HEK293 (cell line): ENCODE data around the gene KLHL35.

Source experiments
- CTCF ChIA-PET: fragments of 350-600 bp; formaldehyde crosslinking; extraction: SDS; loops from one replicate; lab custom pipeline; 2021; ENCODE audit warnings: antibody characterized with exemption; lab: Yijun Ruan, JAX
- POLR2A ChIA-PET: fragments of 300-600 bp; formaldehyde crosslinking; extraction: SDS; loops from one replicate; lab custom pipeline; 2020; ENCODE audit warnings: antibody characterized with exemption, inconsistent platforms; lab: Yijun Ruan, JAX
- H3K27ac ChIP-seq: fragments of 200-500 bp; sonication (Bioruptor generic); 2 replicates; pipeline ENCODE4 v1.5.1; 2014; ENCODE audit warnings: low read depth, low read length, control low read depth, inconsistent platforms; ENCODE audit errors: extremely low read depth
- H3K36me3 ChIP-seq, 2 experiments: fragments of 200-500 bp in 1 of 2; sonication (Bioruptor generic) in 1 of 2; 1 replicate in 1 of 2; 2 replicates in 1 of 2; pipeline ENCODE4 v1.5.1; 2014 to 2017; ENCODE audit warnings: inconsistent platforms in 2 of 2, low read length in 2 of 2; ENCODE audit not compliant: control insufficient read depth in 2 of 2, insufficient read depth in 1 of 2
- H3K4me1 ChIP-seq: fragments of 200-500 bp; sonication (Bioruptor generic); 2 replicates; pipeline ENCODE4 v1.5.1; 2014; ENCODE audit warnings: mild to moderate bottlenecking, low read length, inconsistent platforms; ENCODE audit not compliant: control insufficient read depth, insufficient read depth
- H3K4me3 ChIP-seq: 2 replicates; pipeline ENCODE4 v1.5.1; 2011; ENCODE audit warnings: low read depth, mild to moderate bottlenecking, control low read depth, low read length, moderate library complexity
- H3K9me3 ChIP-seq: fragments of 200-500 bp; sonication (Bioruptor generic); 2 replicates; pipeline ENCODE4 v1.5.1; 2014; ENCODE audit warnings: low read depth, low read length, inconsistent platforms; ENCODE audit not compliant: control insufficient read depth, insufficient read depth
- ATF2 ChIP-seq: fragments of 450-650 bp; formaldehyde crosslinking; IDR thresholded peaks from 2 replicates; pipeline ENCODE4 v1.5.1; 2016; ENCODE audit warnings: missing biosample characterization, missing genetic modification characterization, low read depth
- MZF1 ChIP-seq: fragments of 450-650 bp; formaldehyde crosslinking; IDR thresholded peaks from 2 replicates; pipeline ENCODE4 v1.5.1; 2017; ENCODE audit warnings: missing biosample characterization, missing genetic modification characterization, borderline replicate concordance
- PRDM1 ChIP-seq: fragments of 450-650 bp; formaldehyde crosslinking; IDR thresholded peaks from 2 replicates; pipeline ENCODE4; 2016; ENCODE audit warnings: missing biosample characterization, missing genetic modification characterization
- REPIN1 ChIP-seq: fragments of 450-650 bp; formaldehyde crosslinking; IDR thresholded peaks from 2 replicates; pipeline ENCODE4 v1.5.1; 2017; ENCODE audit warnings: missing biosample characterization, missing genetic modification characterization, low read depth
- REST ChIP-seq: fragments of 450-650 bp; formaldehyde crosslinking; IDR thresholded peaks from 2 replicates; pipeline ENCODE4 v1.5.1; 2016; ENCODE audit warnings: missing biosample characterization, missing genetic modification characterization
- SALL2 ChIP-seq: fragments of 450-650 bp; formaldehyde crosslinking; IDR thresholded peaks from 2 replicates; pipeline ENCODE4 v1.5.0; 2017; ENCODE audit warnings: missing biosample characterization, mild to moderate bottlenecking, missing genetic modification characterization, borderline replicate concordance
- SCRT2 ChIP-seq: fragments of 450-650 bp; formaldehyde crosslinking; IDR thresholded peaks from 2 replicates; pipeline ENCODE4 v1.5.1; 2016; ENCODE audit warnings: missing biosample characterization, missing genetic modification characterization
- TRIM28 ChIP-seq: IDR thresholded peaks from 2 replicates; pipeline ENCODE4 v1.6.1; 2011; ENCODE audit warnings: low read length, control low read depth, borderline replicate concordance
- TSHZ1 ChIP-seq: fragments of 450-650 bp; formaldehyde crosslinking; IDR thresholded peaks from 2 replicates; pipeline ENCODE4 v1.5.1; 2016; ENCODE audit warnings: missing biosample characterization, missing genetic modification characterization, borderline replicate concordance
- WT1 ChIP-seq: fragments of 450-650 bp; formaldehyde crosslinking; IDR thresholded peaks from 2 replicates; pipeline ENCODE4 v1.5.1; 2016; ENCODE audit warnings: missing biosample characterization, missing genetic modification characterization
- ZBTB17 ChIP-seq: fragments of 450-650 bp; formaldehyde crosslinking; IDR thresholded peaks from 2 replicates; pipeline ENCODE4 v1.5.1; 2016; ENCODE audit warnings: missing biosample characterization, missing genetic modification characterization
- ZEB2 ChIP-seq: fragments of 450-650 bp; formaldehyde crosslinking; IDR thresholded peaks from 2 replicates; pipeline ENCODE4 v1.5.1; 2016; ENCODE audit warnings: missing biosample characterization, missing genetic modification characterization
- ZNF23 ChIP-seq: fragments of 450-650 bp; formaldehyde crosslinking; IDR thresholded peaks from 2 replicates; pipeline ENCODE4 v1.5.1; 2016; ENCODE audit warnings: missing biosample characterization, missing genetic modification characterization, borderline replicate concordance
- ZNF311 ChIP-seq: fragments of 450-650 bp; formaldehyde crosslinking; IDR thresholded peaks from 2 replicates; pipeline ENCODE4 v1.5.1; 2017; ENCODE audit warnings: missing biosample characterization, missing genetic modification characterization, borderline replicate concordance
- ZNF335 ChIP-seq: fragments of 450-650 bp; formaldehyde crosslinking; conservative IDR thresholded peaks from 2 replicates; pipeline ENCODE4 v1.5.1; 2016; ENCODE audit warnings: missing biosample characterization, missing genetic modification characterization
- ZNF423 ChIP-seq: fragments of 450-650 bp; formaldehyde crosslinking; IDR thresholded peaks from 2 replicates; pipeline ENCODE4 v1.5.1; 2016; ENCODE audit warnings: missing biosample characterization, missing genetic modification characterization
- ZNF501 ChIP-seq: fragments of 450-650 bp; formaldehyde crosslinking; IDR thresholded peaks from 2 replicates; pipeline ENCODE4 v1.5.1; 2016; ENCODE audit warnings: missing biosample characterization, missing genetic modification characterization
- ZNF529 ChIP-seq: fragments of 450-650 bp; formaldehyde crosslinking; IDR thresholded peaks from 2 replicates; pipeline ENCODE4 v1.5.1; 2017; ENCODE audit warnings: missing genetic modification characterization, missing biosample characterization; ENCODE audit not compliant: insufficient replicate concordance
- ZNF629 ChIP-seq: fragments of 450-650 bp; formaldehyde crosslinking; IDR thresholded peaks from 2 replicates; pipeline ENCODE4 v1.5.1; 2017; ENCODE audit warnings: missing biosample characterization, missing genetic modification characterization
- TF ChIP-seq, protein P1 (sequence below): fragments of 450-650 bp; formaldehyde crosslinking; IDR thresholded peaks from 2 replicates; pipeline ENCODE4 v1.5.1; 2017; ENCODE audit warnings: missing biosample characterization, missing genetic modification characterization
- TF ChIP-seq, protein P2 (sequence below): fragments of 450-650 bp; formaldehyde crosslinking; IDR thresholded peaks from 2 replicates; pipeline ENCODE4 v1.5.1; 2017; ENCODE audit warnings: missing biosample characterization, missing genetic modification characterization

Gene KLHL35

DNA sequence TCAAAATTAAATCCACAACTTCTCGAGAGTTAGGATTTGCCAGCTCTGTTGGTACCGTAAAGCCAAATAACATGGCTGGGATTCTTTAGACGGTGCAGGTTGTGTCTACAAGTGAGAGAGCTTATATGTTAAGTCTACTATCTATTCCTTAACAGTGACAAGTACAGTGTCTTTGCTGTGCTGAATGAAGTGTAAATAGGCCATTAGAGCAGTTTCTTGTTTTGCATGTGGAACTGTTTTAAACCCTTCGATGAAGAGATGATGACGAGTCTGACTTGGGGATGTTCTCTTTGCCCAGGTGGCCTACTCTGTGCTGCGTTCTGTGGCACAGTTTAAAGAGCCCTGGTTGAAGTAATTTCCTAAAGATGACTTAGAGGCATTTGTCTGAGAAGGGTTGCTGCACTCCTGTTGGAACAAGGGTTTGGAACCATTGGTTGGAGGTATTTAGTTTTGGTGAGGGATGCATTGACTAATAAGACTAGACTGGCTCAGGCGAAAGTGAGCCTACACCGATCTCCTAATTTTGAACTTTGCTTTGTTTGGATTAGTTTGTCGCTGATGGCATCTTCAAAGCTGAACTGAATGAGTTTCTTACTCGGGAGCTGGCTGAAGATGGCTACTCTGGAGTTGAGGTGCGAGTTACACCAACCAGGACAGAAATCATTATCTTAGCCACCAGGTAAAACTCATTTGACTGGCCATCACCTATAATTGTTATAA is 32.7 kb downstream of the KLHL35 start:
- Histone ChIP-seq H3K27ac (peak overlapping the region; percentile 99), H3K36me3 (peaks cover 10 to 57% of the 10 kb centered on the region in 2 experiments), H3K4me3 (peak overlapping the region; percentile 94), H3K4me1 (peaks cover 4% of the 10 kb centered on the region), H3K9me3 (no peaks in the 10 kb centered on the region)
- ChIA-PET CTCF (interaction anchor here (0.6 to 2.1 kb wide), 7 partner anchors 8 to 983 kb away, joined by 3 to 5 read pairs (median 3); no protein-coding TSS in a partner anchor), POLR2A (interaction anchor here (1.7 to 2.0 kb wide), 2 partner anchors 9 to 132 kb away, joined by 6 to 7 read pairs; no protein-coding TSS in a partner anchor)
- TF ChIP-seq SALL2 (tag by site-specific recombination) (no peak), ZNF423 (tag by site-specific recombination) (no peak), SCRT2 (tag by site-specific recombination) (no peak), WT1 (tag by site-specific recombination) (no peak), TRIM28 (no peak), ZNF311 (tag by site-specific recombination) (no peak), ZNF23 (tag by site-specific recombination) (no peak), ZBTB17 (peak; percentile 47), TSHZ1 (tag by site-specific recombination) (no peak), ZNF629 (no peak), REPIN1 (tag by site-specific recombination) (no peak), ZNF501 (tag by site-specific recombination) (no peak), MZF1 (no peak), ZNF529 (tag by site-specific recombination) (no peak), ZNF335 (tag by site-specific recombination) (0 out of 2 replicates have a peak, but pooled peaks have one; percentile 14), ATF2 (no peak)
- TF ChIP-seq, protein P1, sequence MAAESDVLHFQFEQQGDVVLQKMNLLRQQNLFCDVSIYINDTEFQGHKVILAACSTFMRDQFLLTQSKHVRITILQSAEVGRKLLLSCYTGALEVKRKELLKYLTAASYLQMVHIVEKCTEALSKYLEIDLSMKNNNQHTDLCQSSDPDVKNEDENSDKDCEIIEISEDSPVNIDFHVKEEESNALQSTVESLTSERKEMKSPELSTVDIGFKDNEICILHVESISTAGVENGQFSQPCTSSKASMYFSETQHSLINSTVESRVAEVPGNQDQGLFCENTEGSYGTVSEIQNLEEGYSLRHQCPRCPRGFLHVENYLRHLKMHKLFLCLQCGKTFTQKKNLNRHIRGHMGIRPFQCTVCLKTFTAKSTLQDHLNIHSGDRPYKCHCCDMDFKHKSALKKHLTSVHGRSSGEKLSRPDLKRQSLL (tag by site-specific recombination), result no peak

DNA sequence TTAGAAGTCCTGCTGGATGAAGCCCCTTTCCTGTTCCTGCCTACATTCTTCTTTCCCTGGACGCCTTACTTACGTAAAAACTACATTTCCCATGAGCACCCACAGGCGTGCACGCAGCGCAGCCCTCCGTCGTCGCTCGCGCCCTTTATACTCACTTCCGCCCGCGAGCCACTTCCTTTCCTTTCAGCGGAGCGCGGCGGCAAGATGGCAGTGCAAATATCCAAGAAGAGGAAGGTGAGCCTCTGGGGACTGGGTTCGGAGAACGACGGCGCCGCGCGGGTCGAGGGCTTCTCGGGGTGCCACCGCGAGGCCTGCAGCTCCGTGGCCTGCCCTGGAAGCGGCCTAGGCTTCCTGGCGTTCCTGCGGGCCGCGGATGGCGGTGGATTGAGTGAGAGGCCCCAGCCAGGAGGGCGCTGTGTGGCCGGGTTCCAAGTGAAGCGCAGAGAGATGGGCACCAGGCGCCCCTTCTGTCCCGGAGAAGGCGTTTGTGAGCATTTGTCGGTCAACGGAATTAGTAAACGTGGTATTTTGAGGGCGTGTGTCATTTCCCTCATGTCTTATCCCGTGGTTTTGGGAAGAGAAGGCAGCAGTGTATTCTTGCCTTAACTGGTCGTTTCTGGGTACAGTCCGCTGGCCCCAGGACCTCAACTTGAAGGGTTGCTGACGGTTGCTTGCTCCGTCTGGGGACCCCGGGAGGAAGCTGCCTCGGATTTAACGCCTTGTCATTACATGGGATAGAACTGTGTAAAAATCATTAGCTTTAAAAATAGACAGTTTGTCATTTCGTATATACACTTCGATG is 33.5 kb downstream of the KLHL35 start, which contains the start of gene RPS3:
TSS of gene RPS3 (plus strand) at position 175 of the 802 bp plus-strand sequence. CDS start at position 205, 30 bp downstream.
- Histone ChIP-seq H3K4me1 (peaks cover 4% of the 10 kb centered on the region), H3K4me3 (peak within 1 kb of the TSS; percentile 94), H3K36me3 (peaks cover 10 to 49% of the 10 kb centered on the region in 2 experiments), H3K9me3 (no peaks in the 10 kb centered on the region), H3K27ac (peak within 1 kb of the TSS; percentile 99)
- ChIA-PET CTCF (interaction anchor here (0.6 to 2.4 kb wide), 8 partner anchors 8 to 134 kb away, joined by 3 to 17 read pairs (median 5); no protein-coding TSS in a partner anchor), POLR2A (interaction anchor here (1.7 to 2.0 kb wide), 2 partner anchors 9 to 132 kb away, joined by 6 to 7 read pairs; no protein-coding TSS in a partner anchor)
- no peak for TF ChIP-seq PRDM1
- peak; percentile 63; the same call in 1 of the 2 replicates for TF ChIP-seq ZEB2 (tag by site-specific recombination)
- no peak for TF ChIP-seq REST (tag by site-specific recombination)
- TF ChIP-seq, protein P2, sequence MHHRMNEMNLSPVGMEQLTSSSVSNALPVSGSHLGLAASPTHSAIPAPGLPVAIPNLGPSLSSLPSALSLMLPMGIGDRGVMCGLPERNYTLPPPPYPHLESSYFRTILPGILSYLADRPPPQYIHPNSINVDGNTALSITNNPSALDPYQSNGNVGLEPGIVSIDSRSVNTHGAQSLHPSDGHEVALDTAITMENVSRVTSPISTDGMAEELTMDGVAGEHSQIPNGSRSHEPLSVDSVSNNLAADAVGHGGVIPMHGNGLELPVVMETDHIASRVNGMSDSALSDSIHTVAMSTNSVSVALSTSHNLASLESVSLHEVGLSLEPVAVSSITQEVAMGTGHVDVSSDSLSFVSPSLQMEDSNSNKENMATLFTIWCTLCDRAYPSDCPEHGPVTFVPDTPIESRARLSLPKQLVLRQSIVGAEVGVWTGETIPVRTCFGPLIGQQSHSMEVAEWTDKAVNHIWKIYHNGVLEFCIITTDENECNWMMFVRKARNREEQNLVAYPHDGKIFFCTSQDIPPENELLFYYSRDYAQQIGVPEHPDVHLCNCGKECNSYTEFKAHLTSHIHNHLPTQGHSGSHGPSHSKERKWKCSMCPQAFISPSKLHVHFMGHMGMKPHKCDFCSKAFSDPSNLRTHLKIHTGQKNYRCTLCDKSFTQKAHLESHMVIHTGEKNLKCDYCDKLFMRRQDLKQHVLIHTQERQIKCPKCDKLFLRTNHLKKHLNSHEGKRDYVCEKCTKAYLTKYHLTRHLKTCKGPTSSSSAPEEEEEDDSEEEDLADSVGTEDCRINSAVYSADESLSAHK (tag by site-specific recombination), result no peak
